HepG2 (cell line): ENCODE measurements around the gene PERCC1. TPM values are rescaled to one million over a fixed set of nuclear protein-coding genes. Genes with fewer than 3 reads are reported as not detected.

Source experiments
- ATAD3A ChIP-seq: sonication (generic); formaldehyde crosslinking; IDR thresholded peaks from 2 replicates; pipeline ENCODE4 v1.4.0; 2020; ENCODE audit warnings: missing genetic modification reagents
- ATF7-NPFF ChIP-seq: sonication (generic); formaldehyde crosslinking; IDR thresholded peaks from 2 replicates; pipeline ENCODE4 v1.8.1; 2023; ENCODE audit warnings: mild to moderate bottlenecking, low read depth, missing genetic modification reagents, moderate library complexity
- DMAP1 ChIP-seq: IDR thresholded peaks from 2 replicates; pipeline ENCODE4 v1.6.1; 2016
- DR1 ChIP-seq: sonication (generic); formaldehyde crosslinking; IDR thresholded peaks from 2 replicates; pipeline ENCODE4 v1.8.0; 2021; ENCODE audit warnings: mild to moderate bottlenecking, missing genetic modification reagents, inconsistent platforms
- EZH2 ChIP-seq: conservative IDR thresholded peaks from 2 replicates; pipeline ENCODE4 v1.6.1; 2012; ENCODE audit warnings: mild to moderate bottlenecking, low read depth, low read length, moderate library complexity
- JUNB ChIP-seq: sonication (generic); formaldehyde crosslinking; IDR thresholded peaks from 2 replicates; pipeline ENCODE4 v1.8.0; 2022; ENCODE audit warnings: missing genetic modification reagents, mild to moderate bottlenecking, borderline replicate concordance
- NKX3-1 ChIP-seq: sonication (generic); formaldehyde crosslinking; IDR thresholded peaks from 2 replicates; pipeline ENCODE4 v1.5.0; 2020; ENCODE audit warnings: missing genetic modification reagents
- SNRNP70 ChIP-seq: fragments of 200-400 bp; formaldehyde crosslinking; IDR thresholded peaks from 2 replicates; pipeline ENCODE4 v1.6.1; 2017; ENCODE audit warnings: mild to moderate bottlenecking, low read depth, low read length, moderate library complexity
- TCF7L2 ChIP-seq: IDR thresholded peaks from 2 replicates; pipeline ENCODE4 v1.6.1; 2011; ENCODE audit warnings: mild to moderate bottlenecking, low read depth, low read length, moderate library complexity
- THAP11 ChIP-seq: IDR thresholded peaks from 2 replicates; pipeline ENCODE4 v1.6.1; 2016; ENCODE audit warnings: missing biosample characterization, missing genetic modification reagents
- TOPORS ChIP-seq: sonication (generic); formaldehyde crosslinking; IDR thresholded peaks from 2 replicates; pipeline ENCODE4 v1.8.0; 2023; ENCODE audit warnings: mild to moderate bottlenecking, missing genetic modification reagents
- ZFP41 ChIP-seq: sonication (generic); formaldehyde crosslinking; IDR thresholded peaks from 2 replicates; pipeline ENCODE4 v1.4.0; 2020; ENCODE audit warnings: mild to moderate bottlenecking, missing genetic modification reagents, borderline replicate concordance
- ZFX ChIP-seq: sonication (generic); formaldehyde crosslinking; IDR thresholded peaks from 2 replicates; pipeline ENCODE4 v1.4.0; 2020; ENCODE audit warnings: mild to moderate bottlenecking, low read depth, missing genetic modification reagents, moderate library complexity
- ZNF143 ChIP-seq: sonication (generic); formaldehyde crosslinking; IDR thresholded peaks from 2 replicates; pipeline ENCODE4 v1.4.0; 2020; ENCODE audit warnings: missing genetic modification reagents
- ZNF30 ChIP-seq: sonication (generic); formaldehyde crosslinking; IDR thresholded peaks from 2 replicates; pipeline ENCODE4 v1.5.0; 2020; ENCODE audit warnings: mild to moderate bottlenecking, missing genetic modification reagents
- ZNF367 ChIP-seq: sonication (generic); formaldehyde crosslinking; IDR thresholded peaks from 2 replicates; pipeline ENCODE4 v1.4.0; 2020; ENCODE audit warnings: missing genetic modification reagents, borderline replicate concordance
- ZNF670 ChIP-seq: sonication (generic); formaldehyde crosslinking; IDR thresholded peaks from 2 replicates; pipeline ENCODE4 v1.8.0; 2022; ENCODE audit warnings: mild to moderate bottlenecking, missing genetic modification reagents, borderline replicate concordance
- polyA plus RNA-seq, 8 experiments: library from polyadenylated mRNA; depleted of rRNA in 3 of 8; stranded (reverse) in 7 of 8; unstranded in 1 of 8; fragments of >200 nt; fragmentation: Illumina TruSeq in 4 of 8; extraction: Trizol in 4 of 8; gene quantifications; 2 replicates each; pipeline versions ENCODE4 v1.2.1 to v1.2.3, GENCODE V29; 2011 to 2016; ENCODE audit warnings: low read depth in 4 of 8, missing spikeins in 1 of 8, mixed read lengths in 1 of 8; ENCODE audit not compliant: insufficient read depth in 1 of 8
- total RNA-seq, 5 experiments: library from RNA; depleted of rRNA; stranded (reverse); fragments of >200 nt; fragmentation: Illumina TruSeq; extraction: Trizol; gene quantifications; 2 replicates each; pipeline ENCODE4 v1.2.3, GENCODE V29; 2016; ENCODE audit warnings: low read depth in 1 of 5
- TF ChIP-seq, protein P1 (sequence below): sonication (generic); formaldehyde crosslinking; IDR thresholded peaks from 2 replicates; pipeline ENCODE4 v1.8.0; 2022; ENCODE audit warnings: missing genetic modification reagents, mild to moderate bottlenecking, inconsistent platforms, borderline replicate concordance
- TF ChIP-seq, protein P2 (sequence below): sonication (generic); formaldehyde crosslinking; IDR thresholded peaks from 2 replicates; pipeline ENCODE4 v1.4.0; 2020; ENCODE audit warnings: mild to moderate bottlenecking, missing genetic modification reagents
- TF ChIP-seq, protein P3 (sequence below): sonication (generic); formaldehyde crosslinking; IDR thresholded peaks from 2 replicates; pipeline ENCODE4 v1.4.0; 2020; ENCODE audit warnings: missing genetic modification reagents
- TF ChIP-seq, protein P4 (sequence below): sonication (generic); formaldehyde crosslinking; IDR thresholded peaks from 2 replicates; pipeline ENCODE4 v1.5.0; 2020; ENCODE audit warnings: missing genetic modification reagents
- TF ChIP-seq, protein P5 (sequence below): sonication (generic); formaldehyde crosslinking; IDR thresholded peaks from 2 replicates; pipeline ENCODE4 v1.8.0; 2023; ENCODE audit warnings: mild to moderate bottlenecking, missing genetic modification reagents
- TF ChIP-seq, protein P6 (sequence below): IDR thresholded peaks from 2 replicates; pipeline ENCODE4 v1.6.1; 2016; ENCODE audit warnings: missing genetic modification reagents, missing compliant biosample characterization

The PERCC1 gene
- total and polyA plus RNA-seq, 2 of the 13 experiments (the other 11 are each of a cell fraction or from before 2014, with no cell fraction given) = 0.15 TPM; not detected in 1

DNA sequence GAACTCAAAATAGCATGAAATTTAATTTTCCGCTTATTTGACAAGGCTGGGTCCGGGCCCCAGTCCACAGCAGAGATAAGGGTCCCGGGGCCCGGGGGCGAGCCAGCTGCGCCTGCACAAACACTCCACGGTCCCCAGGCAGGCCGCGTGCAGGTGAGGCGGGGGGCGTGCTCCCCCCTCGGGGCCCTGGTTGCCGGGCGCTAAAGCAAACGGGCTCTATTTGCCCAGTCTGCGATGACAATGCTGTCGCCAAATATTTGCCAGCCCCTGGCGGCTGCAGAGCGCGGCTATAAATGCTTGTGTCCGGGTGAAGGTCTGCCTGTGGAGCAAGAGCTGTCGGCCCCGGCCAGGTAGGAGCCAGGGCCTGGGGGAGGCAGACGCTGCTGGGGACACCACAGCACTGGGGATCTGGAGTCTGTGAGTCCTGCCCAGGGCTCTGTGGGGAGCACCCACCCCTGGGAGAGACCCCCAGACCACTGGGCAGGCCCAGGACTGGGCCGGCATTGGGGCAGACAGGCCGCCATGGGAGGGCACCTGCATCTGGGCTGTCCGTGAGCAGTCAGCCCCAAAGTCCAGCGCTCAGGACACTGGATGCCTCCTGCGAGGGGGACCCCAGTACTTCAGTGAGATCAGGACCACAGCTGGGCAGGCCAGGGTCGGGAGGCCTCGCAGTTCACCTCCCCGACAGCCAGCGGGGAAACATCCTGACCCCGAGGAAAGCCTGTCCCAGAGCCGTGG, at the start of gene PERCC1 (continued):
- TF ChIP-seq, protein P1, sequence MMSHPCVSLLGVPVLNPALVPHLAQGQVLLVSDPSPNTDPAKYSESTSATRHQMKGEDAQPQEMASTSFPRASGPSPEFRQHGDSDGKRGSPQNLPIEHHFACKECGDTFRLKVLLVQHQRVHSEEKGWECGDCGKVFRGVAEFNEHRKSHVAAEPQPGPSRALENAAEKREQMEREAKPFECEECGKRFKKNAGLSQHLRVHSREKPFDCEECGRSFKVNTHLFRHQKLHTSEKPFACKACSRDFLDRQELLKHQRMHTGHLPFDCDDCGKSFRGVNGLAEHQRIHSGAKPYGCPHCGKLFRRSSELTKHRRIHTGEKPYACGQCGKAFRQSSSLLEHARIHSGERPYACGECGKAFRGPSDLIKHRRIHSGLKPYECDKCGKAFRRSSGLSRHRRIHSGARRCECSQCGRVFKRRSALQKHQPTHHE (CRISPR knock-in tag) = no peak
- TF ChIP-seq ZNF30 (no peak), ZNF367 (no peak), ATAD3A (CRISPR knock-in tag) (no peak), DMAP1 (no peak), SNRNP70 (no peak), ZNF670 (CRISPR knock-in tag) (no peak), TOPORS (no peak), ZFX (CRISPR knock-in tag) (peak; percentile 78), ZNF143 (CRISPR knock-in tag) (no peak), ZFP41 (no peak), JUNB (no peak), NKX3-1 (CRISPR knock-in tag) (no peak), TCF7L2 (no peak), DR1 (peak; percentile 54; the same call in 1 of the 2 replicates), EZH2 (no peak), THAP11 (peak; percentile 74; the same call in 1 of the 2 replicates), ATF7-NPFF (no peak)
- TF ChIP-seq, protein P2, sequence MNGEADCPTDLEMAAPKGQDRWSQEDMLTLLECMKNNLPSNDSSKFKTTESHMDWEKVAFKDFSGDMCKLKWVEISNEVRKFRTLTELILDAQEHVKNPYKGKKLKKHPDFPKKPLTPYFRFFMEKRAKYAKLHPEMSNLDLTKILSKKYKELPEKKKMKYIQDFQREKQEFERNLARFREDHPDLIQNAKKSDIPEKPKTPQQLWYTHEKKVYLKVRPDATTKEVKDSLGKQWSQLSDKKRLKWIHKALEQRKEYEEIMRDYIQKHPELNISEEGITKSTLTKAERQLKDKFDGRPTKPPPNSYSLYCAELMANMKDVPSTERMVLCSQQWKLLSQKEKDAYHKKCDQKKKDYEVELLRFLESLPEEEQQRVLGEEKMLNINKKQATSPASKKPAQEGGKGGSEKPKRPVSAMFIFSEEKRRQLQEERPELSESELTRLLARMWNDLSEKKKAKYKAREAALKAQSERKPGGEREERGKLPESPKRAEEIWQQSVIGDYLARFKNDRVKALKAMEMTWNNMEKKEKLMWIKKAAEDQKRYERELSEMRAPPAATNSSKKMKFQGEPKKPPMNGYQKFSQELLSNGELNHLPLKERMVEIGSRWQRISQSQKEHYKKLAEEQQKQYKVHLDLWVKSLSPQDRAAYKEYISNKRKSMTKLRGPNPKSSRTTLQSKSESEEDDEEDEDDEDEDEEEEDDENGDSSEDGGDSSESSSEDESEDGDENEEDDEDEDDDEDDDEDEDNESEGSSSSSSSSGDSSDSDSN (CRISPR knock-in tag) = peak; percentile 81
- TF ChIP-seq, protein P3, sequence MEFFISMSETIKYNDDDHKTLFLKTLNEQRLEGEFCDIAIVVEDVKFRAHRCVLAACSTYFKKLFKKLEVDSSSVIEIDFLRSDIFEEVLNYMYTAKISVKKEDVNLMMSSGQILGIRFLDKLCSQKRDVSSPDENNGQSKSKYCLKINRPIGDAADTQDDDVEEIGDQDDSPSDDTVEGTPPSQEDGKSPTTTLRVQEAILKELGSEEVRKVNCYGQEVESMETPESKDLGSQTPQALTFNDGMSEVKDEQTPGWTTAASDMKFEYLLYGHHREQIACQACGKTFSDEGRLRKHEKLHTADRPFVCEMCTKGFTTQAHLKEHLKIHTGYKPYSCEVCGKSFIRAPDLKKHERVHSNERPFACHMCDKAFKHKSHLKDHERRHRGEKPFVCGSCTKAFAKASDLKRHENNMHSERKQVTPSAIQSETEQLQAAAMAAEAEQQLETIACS (CRISPR knock-in tag) = no peak
- TF ChIP-seq, protein P4, sequence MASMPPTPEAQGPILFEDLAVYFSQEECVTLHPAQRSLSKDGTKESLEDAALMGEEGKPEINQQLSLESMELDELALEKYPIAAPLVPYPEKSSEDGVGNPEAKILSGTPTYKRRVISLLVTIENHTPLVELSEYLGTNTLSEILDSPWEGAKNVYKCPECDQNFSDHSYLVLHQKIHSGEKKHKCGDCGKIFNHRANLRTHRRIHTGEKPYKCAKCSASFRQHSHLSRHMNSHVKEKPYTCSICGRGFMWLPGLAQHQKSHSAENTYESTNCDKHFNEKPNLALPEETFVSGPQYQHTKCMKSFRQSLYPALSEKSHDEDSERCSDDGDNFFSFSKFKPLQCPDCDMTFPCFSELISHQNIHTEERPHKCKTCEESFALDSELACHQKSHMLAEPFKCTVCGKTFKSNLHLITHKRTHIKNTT (CRISPR knock-in tag) = no peak
- TF ChIP-seq, protein P5, sequence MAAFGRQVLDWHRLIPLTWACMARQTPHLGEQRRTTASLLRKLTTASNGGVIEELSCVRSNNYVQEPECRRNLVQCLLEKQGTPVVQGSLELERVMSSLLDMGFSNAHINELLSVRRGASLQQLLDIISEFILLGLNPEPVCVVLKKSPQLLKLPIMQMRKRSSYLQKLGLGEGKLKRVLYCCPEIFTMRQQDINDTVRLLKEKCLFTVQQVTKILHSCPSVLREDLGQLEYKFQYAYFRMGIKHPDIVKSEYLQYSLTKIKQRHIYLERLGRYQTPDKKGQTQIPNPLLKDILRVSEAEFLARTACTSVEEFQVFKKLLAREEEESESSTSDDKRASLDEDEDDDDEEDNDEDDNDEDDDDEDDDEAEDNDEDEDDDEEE = 0 out of 2 replicates have a peak, but pooled peaks have one; percentile 41
- TF ChIP-seq, protein P6, sequence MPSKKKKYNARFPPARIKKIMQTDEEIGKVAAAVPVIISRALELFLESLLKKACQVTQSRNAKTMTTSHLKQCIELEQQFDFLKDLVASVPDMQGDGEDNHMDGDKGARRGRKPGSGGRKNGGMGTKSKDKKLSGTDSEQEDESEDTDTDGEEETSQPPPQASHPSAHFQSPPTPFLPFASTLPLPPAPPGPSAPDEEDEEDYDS (CRISPR knock-in tag) = peak; percentile 62; the same call in 1 of the 2 replicates
